GM12865 (cell line): Measurements from ENCODE around the gene RHOD.

ENCODE experiments used
- DNase-seq: peaks from one replicate; pipeline ENCODE4 v3.0.0; 2010; ENCODE audit warnings: low read depth
- H3K4me3 ChIP-seq: 2 replicates; pipeline ENCODE4 v1.5.1; 2011; ENCODE audit warnings: mild to moderate bottlenecking, low read depth, low read length, control low read depth
- TF ChIP-seq, protein P1 (sequence below): IDR thresholded peaks from 2 replicates; pipeline ENCODE4 v1.5.1; 2011; ENCODE audit warnings: low read length, control low read depth, low read depth, inconsistent platforms; ENCODE audit not compliant: insufficient read depth; ENCODE audit errors: missing control alignments

Gene RHOD

DNA sequence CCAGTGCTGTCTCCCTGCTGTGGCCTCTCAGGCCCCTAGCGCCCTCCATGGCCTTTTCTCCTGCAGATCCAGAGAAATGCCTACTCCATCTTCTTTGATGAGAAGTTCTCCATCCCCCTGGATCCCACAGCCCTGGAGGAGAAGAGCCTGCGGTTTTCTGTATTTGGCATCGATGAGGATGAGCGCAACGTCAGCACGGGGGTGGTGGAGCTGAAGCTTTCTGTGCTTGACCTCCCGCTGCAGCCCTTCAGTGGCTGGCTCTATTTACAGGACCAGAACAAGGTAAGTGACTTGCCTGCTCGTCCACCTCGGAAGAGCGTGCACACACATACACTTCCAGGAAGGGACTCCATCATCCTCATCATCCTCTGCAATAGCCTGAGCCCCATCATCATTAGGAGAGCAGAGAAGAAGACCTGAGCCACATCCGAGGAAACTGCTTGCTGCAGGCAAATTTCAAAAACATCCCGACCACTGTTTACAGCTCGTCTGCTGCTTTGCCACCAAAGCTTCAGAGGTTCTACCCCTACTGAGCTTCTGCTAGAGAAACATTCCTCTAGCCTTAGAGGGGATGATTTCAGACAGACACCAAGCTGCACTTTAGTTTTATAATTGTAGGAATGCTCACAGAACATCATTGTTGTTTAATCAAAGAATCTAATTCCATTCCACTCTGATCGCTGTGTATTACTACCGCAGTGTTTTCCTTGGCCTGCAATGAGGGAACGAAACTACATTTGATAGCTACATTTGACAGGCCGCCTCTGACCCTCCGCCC lies 12.9 kb upstream of the RHOD start:
- H3K4me3 ChIP-seq = no peak overlapping the region
- no peak for DNase-seq
- TF ChIP-seq, protein P1, sequence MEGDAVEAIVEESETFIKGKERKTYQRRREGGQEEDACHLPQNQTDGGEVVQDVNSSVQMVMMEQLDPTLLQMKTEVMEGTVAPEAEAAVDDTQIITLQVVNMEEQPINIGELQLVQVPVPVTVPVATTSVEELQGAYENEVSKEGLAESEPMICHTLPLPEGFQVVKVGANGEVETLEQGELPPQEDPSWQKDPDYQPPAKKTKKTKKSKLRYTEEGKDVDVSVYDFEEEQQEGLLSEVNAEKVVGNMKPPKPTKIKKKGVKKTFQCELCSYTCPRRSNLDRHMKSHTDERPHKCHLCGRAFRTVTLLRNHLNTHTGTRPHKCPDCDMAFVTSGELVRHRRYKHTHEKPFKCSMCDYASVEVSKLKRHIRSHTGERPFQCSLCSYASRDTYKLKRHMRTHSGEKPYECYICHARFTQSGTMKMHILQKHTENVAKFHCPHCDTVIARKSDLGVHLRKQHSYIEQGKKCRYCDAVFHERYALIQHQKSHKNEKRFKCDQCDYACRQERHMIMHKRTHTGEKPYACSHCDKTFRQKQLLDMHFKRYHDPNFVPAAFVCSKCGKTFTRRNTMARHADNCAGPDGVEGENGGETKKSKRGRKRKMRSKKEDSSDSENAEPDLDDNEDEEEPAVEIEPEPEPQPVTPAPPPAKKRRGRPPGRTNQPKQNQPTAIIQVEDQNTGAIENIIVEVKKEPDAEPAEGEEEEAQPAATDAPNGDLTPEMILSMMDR = no peak

DNA sequence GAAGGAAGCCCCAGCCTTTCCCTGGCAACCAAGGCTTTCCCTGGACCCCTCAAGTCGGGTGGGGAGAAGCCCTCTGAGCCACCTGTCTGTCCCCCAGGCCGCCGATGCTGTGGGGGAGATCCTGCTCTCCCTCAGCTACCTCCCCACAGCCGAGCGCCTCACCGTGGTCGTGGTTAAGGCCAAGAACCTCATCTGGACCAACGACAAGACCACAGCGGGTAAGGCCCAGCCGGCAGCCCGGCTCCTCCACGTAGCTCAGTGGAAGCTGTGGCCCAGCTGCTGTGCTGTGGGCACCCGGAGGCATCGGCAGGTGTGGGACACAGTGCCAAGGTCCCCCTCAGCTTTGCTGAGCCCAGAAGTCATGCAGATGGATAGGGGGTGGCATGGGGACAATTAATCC lies 12.2 kb upstream of the RHOD start:
- no peak for DNase-seq
- TF ChIP-seq, protein P1 = peak; percentile 10
- H3K4me3 ChIP-seq = no peak overlapping the region

DNA sequence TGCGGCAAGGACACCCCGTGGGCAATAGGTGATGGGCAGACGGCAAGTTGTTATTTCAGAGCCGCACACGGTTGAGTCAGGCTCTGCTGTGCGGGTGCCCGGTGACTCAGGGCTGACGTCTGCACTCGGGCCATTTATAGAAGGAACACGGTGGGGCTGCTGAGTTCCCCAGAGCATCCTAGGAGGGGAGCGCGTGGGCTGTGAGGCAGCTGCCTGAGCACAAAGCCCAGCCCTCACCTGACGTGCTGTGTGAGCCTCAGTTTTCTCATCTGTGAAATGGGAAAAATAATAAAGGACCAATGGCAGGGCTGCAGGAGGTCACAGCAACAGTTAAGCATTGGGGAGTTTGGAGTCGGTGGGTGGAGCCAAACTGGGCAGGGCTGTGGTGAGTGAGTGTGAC lies 11.3 kb upstream of the RHOD start:
- DNase-seq = peak; percentile 55
- H3K4me3 ChIP-seq = no peak overlapping the region
- TF ChIP-seq, protein P1 = no peak

DNA sequence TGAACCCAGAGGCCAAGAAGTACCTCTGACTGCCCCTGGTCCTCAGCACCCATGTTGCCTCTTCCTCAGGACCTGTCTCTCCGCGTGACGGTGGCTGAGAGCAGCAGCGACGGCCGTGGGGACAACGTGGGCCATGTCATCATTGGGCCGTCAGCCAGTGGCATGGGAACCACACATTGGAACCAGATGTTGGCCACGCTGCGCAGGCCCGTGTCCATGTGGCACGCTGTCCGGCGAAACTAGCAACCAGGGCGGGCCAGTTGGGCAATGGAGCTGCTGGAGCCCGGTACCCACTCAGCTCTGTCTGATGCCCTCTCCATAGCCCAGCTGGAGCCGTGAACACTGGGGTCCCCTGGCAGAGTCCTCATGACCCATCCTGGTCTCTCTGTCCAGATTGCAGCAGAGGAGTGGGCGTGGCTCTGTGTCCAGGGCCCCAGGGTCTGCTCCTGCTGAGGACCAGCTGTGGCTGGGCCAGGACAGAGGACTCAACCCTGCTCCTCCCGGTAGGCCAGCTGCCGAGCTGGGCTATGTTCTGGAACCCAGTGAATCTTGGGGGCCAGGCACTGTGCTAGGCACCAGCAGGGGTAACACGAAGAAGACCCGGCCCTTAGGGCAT lies 8.0 kb upstream of the RHOD start:
- DNase-seq = no peak
- H3K4me3 ChIP-seq = no peak overlapping the region
- TF ChIP-seq, protein P1 = no peak

DNA sequence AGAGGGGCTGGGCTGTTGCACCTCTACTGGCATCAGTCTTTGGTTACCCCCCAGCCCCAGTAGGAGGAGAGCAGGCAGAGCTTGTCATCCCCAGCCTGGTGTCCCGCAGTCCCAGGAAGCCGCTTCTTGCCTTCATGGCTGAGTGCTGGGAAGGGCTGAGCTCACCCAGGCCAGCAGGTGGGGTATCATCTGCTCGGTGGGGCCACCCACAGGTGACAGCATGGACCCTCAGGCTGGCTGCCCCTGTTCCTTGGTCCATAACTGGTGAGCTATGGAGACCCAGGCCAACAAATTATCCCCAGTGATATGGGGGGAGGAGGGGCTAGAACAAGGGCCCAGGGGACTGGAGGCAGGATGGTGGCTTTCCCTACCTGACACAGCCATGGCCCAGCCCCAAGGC lies 6.5 kb upstream of the RHOD start:
- TF ChIP-seq, protein P1 = no peak
- DNase-seq = no peak

DNA sequence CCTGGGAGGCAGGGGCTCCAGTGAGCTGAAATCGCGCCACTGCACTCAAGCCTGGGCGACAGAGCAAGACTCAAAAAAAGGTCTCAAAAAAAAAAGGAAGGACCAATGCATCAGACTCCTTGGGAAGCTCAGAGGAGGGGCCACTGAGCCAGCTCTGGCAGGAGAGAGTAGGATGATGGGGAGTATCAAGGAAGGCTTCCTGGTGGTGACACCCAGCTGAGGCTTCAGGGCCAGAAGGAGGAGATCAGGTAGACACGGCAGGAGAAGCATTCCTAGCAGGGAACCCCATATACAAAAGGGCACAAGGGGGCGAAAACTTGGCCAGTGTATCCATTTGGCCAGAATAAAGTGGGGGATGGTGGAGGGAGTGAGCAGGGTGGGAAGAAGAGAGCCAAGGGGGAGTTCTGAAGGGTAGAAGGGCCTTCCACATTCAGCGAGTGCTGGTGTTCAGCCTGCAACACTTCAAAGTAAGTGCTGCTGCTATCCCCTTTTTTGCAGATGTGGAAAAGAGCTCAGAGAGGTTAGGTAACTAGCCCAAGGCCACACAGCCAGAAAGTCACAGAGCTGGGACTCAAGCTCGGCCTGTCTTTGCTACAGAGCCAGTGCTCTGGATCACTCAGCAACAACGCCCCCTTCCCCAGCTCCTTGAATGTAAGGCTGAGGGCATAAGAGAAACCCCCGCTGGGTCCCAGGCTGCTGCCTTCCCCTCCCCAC lies 5.3 kb upstream of the RHOD start:
- no peak for DNase-seq
- no peak overlapping the region for H3K4me3 ChIP-seq
- TF ChIP-seq, protein P1 = no peak

More for the DNA sequence above, 6.5 kb upstream of the RHOD start:
- no peak overlapping the region for H3K4me3 ChIP-seq
